NCI-H226 (cell line): ENCODE data around the gene ZNF587B.
A peak's percentile ranks its signal among the peaks of the same experiment; 100 is the strongest.
"Not testable (repeated sequence)": the region's sequence is repeated elsewhere in the genome, so short reads cannot be mapped to it uniquely, and the experiment has no call there.

Source experiments
- DNase-seq: peaks from one replicate; pipeline ENCODE4 v3.0.0-alpha.2; 2015

Gene ZNF587B

GRCh38 chr19:57872450-57872849 is 42.4 kb downstream of the ZNF587B start:
- DNase-seq = no peak

- not testable (repeated sequence) for DNase-seq
Measured at GRCh38 chr19:57873883-57874799, 44.0 kb downstream of the ZNF587B start.

GRCh38 chr19:57886046-57886445 is 55.9 kb downstream of the ZNF587B start:
- DNase-seq = peak; percentile 31

- DNase-seq = peak; percentile 74
Measured at GRCh38 chr19:57887195-57887941, 57.3 kb downstream of the ZNF587B start.

GRCh38 chr19:57888107-57888559 is 58.0 kb downstream of the ZNF587B start:
- DNase-seq = no peak

- peak; percentile 55 for DNase-seq
Measured at GRCh38 chr19:57888560-57889231, 58.6 kb downstream of the ZNF587B start, which contains the start of gene ZNF814. ZNF814 (minus strand) TSS chr19:57889037; CDS start chr19:57888802, 235 bp downstream.

GRCh38 chr19:57890706-57891105 is 60.6 kb downstream of the ZNF587B start:
- DNase-seq = peak; percentile 99
